ENCODE data around the gene FGF23.

Gene FGF23

GRCh38 chr12:4388032-4388431, 8.5 kb upstream of the FGF23 start:
- in situ Hi-C loops (cut with HindIII; ENCODE audit: low sequenced_read_pairs), result no loop called here
- DNase-seq (ENCODE audit: low read depth), result no peak
- no peak for TF ChIP-seq CTCF (IDR thresholded peaks at IDR 0.05; ENCODE audit: low read depth, low read length, missing control alignments)
- H3K4me3 ChIP-seq (ENCODE audit: low read depth, low read length), result no peak overlapping the region

GRCh38 chr12:4387607-4388006, 8.1 kb upstream of the FGF23 start:
- in situ Hi-C loops (cut with HindIII; ENCODE audit: low sequenced_read_pairs), result no loop called here
- no peak for DNase-seq (ENCODE audit: low read depth)
- no peak overlapping the region for H3K4me3 ChIP-seq (ENCODE audit: low read depth, low read length)
- no peak for TF ChIP-seq CTCF (IDR thresholded peaks at IDR 0.05; ENCODE audit: low read depth, low read length, missing control alignments)

- in situ Hi-C loops (cut with HindIII; ENCODE audit: low sequenced_read_pairs), result no loop called here
- no peak overlapping the region for H3K4me3 ChIP-seq (ENCODE audit: low read depth, low read length)
- no peak for TF ChIP-seq CTCF (IDR thresholded peaks at IDR 0.05; ENCODE audit: low read depth, low read length, missing control alignments)
- no peak for DNase-seq (ENCODE audit: low read depth)
These were observed 7.3 kb upstream of the FGF23 start for GRCh38 chr12:4386801-4387200.

- TF ChIP-seq CTCF (IDR thresholded peaks at IDR 0.05; ENCODE audit: low read depth, low read length, missing control alignments), result no peak
- in situ Hi-C loops (cut with HindIII; ENCODE audit: low sequenced_read_pairs), result no loop called here
- no peak overlapping the region for H3K4me3 ChIP-seq (ENCODE audit: low read depth, low read length)
These were observed 3.9 kb upstream of the FGF23 start for GRCh38 chr12:4383304-4383865.

GRCh38 chr12:4380332-4380731, 820 bp upstream of the FGF23 start:
- no peak for DNase-seq (ENCODE audit: low read depth)
- in situ Hi-C loops (cut with HindIII; ENCODE audit: low sequenced_read_pairs), result no loop called here
- no peak for TF ChIP-seq CTCF (IDR thresholded peaks at IDR 0.05; ENCODE audit: low read depth, low read length, missing control alignments)
- H3K4me3 ChIP-seq (ENCODE audit: low read depth, low read length), result no peak overlapping the region

More at GRCh38 chr12:4383304-4383865, 3.9 kb upstream of the FGF23 start:
- DNase-seq (ENCODE audit: low read depth), result no peak

GRCh38 chr12:4378772-4379171, 740 bp downstream of the FGF23 start:
- in situ Hi-C loops (cut with HindIII; ENCODE audit: low sequenced_read_pairs), result no loop called here
- no peak for DNase-seq (ENCODE audit: low read depth)
- TF ChIP-seq CTCF (IDR thresholded peaks at IDR 0.05; ENCODE audit: low read depth, low read length, missing control alignments), result no peak
- no peak overlapping the region for H3K4me3 ChIP-seq (ENCODE audit: low read depth, low read length)
